ENCODE data around the gene HTRA3. TPM values are rescaled to one million over a fixed set of nuclear protein-coding genes. Genes with fewer than 3 reads are reported as not detected.
A peak's percentile ranks its signal among the peaks of the same experiment; 100 is the strongest.
"Not testable (repeated sequence)": the region's sequence is repeated elsewhere in the genome, so short reads cannot be mapped to it uniquely, and the experiment has no call there.

The HTRA3 gene
- total RNA-seq, 1 donor, result 0.86 TPM

DNA sequence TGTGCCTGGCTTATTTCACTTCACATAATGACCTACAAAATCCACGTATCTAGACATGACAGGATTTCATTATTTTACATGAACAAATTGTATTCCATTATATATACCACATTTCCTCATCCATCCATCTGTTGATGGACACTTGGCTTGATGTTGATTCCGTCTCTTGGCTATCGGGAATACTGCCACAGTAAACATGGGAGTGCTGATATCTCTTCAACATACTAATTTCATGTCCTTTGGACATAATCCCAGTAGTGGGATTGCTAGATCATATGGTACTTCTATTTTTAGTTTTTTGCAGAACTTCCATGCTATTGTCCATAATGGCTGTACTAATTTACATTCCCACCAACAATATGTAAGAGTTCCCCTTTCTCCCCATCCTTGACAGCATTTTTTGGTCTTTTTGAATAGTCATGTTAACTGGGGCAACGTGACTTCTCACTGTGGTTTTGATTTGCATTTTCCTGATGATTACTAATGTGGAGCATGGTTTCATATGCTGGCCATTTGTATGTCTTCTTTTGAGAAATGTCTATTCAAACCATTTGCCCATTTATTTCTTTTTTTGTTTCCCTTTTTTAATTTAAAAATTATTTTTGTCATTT, 68.9 kb downstream of the HTRA3 start:
- no peak overlapping the region for H3K4me3 ChIP-seq (ENCODE audit: low read depth, low read length)
- DNase-seq (ENCODE audit: low read depth), result no peak
- TF ChIP-seq, protein P1, sequence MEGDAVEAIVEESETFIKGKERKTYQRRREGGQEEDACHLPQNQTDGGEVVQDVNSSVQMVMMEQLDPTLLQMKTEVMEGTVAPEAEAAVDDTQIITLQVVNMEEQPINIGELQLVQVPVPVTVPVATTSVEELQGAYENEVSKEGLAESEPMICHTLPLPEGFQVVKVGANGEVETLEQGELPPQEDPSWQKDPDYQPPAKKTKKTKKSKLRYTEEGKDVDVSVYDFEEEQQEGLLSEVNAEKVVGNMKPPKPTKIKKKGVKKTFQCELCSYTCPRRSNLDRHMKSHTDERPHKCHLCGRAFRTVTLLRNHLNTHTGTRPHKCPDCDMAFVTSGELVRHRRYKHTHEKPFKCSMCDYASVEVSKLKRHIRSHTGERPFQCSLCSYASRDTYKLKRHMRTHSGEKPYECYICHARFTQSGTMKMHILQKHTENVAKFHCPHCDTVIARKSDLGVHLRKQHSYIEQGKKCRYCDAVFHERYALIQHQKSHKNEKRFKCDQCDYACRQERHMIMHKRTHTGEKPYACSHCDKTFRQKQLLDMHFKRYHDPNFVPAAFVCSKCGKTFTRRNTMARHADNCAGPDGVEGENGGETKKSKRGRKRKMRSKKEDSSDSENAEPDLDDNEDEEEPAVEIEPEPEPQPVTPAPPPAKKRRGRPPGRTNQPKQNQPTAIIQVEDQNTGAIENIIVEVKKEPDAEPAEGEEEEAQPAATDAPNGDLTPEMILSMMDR (IDR thresholded peaks at IDR 0.05; ENCODE audit: insufficient read depth, low read depth, low read length), result no peak

DNA sequence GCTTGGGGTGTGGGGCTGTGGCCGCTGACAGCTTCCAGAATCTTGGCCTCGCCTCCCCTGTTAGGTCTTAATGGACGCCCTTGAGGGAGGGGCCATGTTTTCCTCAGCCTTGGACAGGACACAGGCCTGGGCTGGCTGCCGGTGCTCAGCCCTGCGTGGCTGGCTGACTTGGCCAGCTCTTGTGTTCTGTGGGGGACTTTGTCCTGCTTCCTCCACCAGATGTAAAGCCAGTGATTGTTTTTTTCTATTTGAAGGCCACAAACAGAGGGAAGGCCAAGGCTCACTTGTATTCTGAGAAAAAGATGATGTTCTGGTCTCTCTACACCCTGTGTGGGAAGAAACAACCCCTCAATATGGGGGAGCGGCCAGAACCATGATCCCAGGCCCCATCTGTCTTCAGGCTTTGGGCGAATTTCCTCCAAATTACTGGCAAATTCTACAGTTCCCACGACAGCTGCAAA, 71.3 kb downstream of the HTRA3 start:
- TF ChIP-seq, protein P1 (IDR thresholded peaks at IDR 0.05; ENCODE audit: insufficient read depth, low read depth, low read length), result no peak
- peak; percentile 31 for DNase-seq (ENCODE audit: low read depth)
- H3K4me3 ChIP-seq (ENCODE audit: low read depth, low read length), result no peak overlapping the region

DNA sequence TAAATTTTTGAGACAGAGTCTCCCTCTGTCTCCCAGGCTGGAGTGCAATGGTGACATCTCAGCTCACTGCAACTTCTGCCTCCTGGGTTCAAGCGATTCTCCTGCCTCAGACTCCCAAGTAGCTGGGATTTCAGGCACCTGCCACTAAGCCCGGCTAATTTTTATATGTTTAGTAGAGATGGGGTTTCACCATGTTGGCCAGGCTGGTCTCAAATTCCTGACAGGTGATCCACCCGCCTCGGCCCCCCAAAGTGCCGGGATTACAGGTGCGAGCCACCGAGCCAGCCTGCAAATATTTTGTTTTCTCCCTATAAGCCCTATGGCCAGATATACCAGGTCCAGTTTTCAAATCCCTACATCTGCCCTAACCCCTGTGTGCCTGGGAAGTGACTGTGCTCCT, 71.7 kb downstream of the HTRA3 start:
- not testable (repeated sequence) for H3K4me3 ChIP-seq (ENCODE audit: low read depth, low read length); DNase-seq (ENCODE audit: low read depth)

DNA sequence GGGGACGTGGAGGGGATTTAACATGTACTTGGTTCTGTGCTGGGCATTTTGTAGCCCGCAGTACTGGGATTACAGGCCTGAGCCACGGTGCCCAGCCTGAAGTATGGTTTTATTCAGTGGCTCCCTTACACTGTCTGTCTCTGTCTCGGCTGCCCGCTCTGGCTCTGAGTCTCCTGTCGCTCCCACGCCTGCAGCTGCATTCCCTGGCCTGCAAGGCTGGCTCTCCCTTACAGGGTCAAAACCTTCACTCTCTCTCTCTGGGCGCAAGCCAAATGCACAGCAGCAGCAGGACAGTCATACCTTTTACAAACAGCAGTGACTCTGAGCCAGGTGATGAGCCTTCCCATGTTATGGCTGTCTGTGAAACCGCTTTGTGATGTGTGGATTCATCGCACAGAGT, 72.1 kb downstream of the HTRA3 start:
- peak; percentile 50 for DNase-seq (ENCODE audit: low read depth)
- TF ChIP-seq, protein P1 (IDR thresholded peaks at IDR 0.05; ENCODE audit: insufficient read depth, low read depth, low read length), result no peak
- H3K4me3 ChIP-seq (ENCODE audit: low read depth, low read length), result no peak overlapping the region

DNA sequence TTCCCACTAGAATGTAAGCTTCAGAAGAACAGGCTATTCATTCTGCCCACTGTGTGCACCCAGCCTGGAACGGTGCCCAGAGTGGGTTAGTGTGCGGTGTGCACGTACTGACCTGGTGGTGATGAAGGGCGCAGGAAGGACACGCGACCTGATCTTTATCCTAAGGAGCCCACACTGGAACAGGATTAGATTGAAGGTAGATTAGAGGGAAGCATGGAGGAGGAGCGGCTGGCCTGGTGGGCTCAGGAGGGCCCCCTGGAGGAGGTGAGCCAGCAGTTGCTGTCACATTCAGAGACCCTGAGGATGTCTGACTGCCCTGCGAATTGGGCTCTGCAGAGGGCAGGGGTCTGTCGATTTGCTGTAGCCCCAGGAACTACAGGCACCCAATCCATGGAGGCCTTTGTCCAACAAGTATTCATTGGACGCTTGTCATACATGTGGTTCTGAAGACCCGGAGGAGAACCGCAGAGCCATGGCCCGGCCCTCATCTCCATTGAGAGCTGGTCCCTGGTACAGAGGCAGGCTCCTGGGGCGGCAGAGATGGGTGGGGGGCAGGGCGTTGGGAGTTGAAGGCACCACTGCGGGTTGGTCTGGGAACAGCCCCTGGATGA, 73.2 kb downstream of the HTRA3 start:
- H3K4me3 ChIP-seq (ENCODE audit: low read depth, low read length), result no peak overlapping the region
- DNase-seq (ENCODE audit: low read depth), result no peak
- TF ChIP-seq, protein P1 (IDR thresholded peaks at IDR 0.05; ENCODE audit: insufficient read depth, low read depth, low read length), result peak; percentile 23

DNA sequence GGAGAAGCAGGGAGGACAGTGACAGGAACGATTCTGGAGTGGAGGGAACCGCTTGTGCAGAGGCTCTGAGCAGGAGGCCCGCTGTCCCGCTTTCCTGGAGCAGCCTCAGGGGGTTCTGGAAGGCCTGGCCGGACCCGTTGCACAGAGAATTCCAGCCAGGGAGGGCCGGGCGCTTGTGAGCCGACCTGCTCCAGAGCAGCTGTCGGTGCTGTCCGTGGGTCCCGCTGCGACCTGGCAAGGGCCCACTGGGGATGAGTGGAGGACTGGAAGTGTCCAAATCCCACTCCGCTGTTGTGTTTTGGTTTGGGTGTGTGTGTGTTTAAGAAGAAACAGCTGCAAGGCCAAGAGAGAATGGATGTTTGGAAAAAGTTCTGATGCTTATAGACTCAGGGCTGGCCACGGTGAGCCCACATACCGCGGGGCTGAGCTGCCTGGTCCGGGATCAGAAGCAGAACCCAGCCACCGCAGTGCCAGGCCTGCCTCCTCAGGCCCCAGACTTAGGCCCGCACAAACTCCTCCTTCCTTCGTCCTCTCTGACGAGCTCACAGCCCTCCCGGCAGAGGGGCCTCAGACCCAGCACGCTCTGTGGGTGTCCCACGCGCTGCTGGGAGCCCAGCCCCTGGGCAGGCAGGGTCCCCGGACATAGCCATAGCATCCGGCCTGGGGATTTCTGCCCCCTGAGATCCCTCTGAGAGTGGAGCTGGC, 73.9 kb downstream of the HTRA3 start:
- no peak overlapping the region for H3K4me3 ChIP-seq (ENCODE audit: low read depth, low read length)
- TF ChIP-seq, protein P1 (IDR thresholded peaks at IDR 0.05; ENCODE audit: insufficient read depth, low read depth, low read length), result no peak
- no peak for DNase-seq (ENCODE audit: low read depth)

DNA sequence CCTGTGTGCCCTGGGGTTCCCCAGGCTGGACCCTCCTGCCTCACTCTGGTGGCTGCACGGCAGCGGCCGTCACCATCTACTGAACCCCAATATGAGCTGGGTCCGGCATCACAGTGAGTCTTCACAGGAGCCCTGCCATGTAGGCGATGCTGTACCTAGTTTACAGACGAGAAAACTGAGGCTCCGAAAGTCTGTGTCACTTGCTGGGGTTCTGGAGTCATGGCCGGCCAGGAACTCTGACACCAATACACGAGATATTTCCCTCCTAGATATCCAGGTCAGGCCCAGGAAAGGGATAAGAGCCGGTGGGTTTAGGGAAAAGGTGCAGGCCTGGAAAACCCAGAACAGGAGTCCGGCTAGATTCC, 74.4 kb downstream of the HTRA3 start:
- H3K4me3 ChIP-seq (ENCODE audit: low read depth, low read length), result no peak overlapping the region
- DNase-seq (ENCODE audit: low read depth), result no peak
- TF ChIP-seq, protein P1 (IDR thresholded peaks at IDR 0.05; ENCODE audit: insufficient read depth, low read depth, low read length), result no peak

All from fibroblast of villous mesenchyme (primary cell).